ENCODE data around the gene TSC22D2. TPM values are rescaled to one million over a fixed set of nuclear protein-coding genes. Genes with fewer than 3 reads are reported as not detected.

Gene TSC22D2
- total RNA-seq, 1 experiment from 2014 or later = 20.0 TPM

GRCh38 chr3:150410311-150411105 is 2.4 kb downstream of the TSC22D2 start:
- H3K79me2 ChIP-seq (ENCODE audit: insufficient read depth, low read length) = peaks cover 68% of the 10 kb centered on the region
- H3K27ac ChIP-seq (ENCODE audit: low read depth, low read length) = peak overlapping the region; percentile 95
- TF ChIP-seq EZH2 (IDR thresholded peaks at IDR 0.05) = no peak
- TF ChIP-seq ZFX (IDR thresholded peaks at IDR 0.05) = 0 out of 2 replicates have a peak, but pooled peaks have one; percentile 4
- TF ChIP-seq ZNF274 (IDR thresholded peaks at IDR 0.05; ENCODE audit: low read depth, low read length) = no peak
- no peak for TF ChIP-seq CEBPB (IDR thresholded peaks at IDR 0.05; ENCODE audit: low read depth)
- TF ChIP-seq REST (IDR thresholded peaks at IDR 0.05; ENCODE audit: low read depth) = no peak
- RAD21 ChIA-PET (ENCODE audit: low non-redundant PET in 1 of 2, low total read pairs in 2 of 2, uncharacterized antibody in 2 of 2, unreplicated experiment in 2 of 2) = interaction anchor here in 1 of 2 experiments (1.9 kb wide), 1 partner anchor 85 kb away, joined by 7 read pairs; no protein-coding TSS in a partner anchor
- POLR2A ChIA-PET = interaction anchor here (1.0 to 2.4 kb wide), 3 partner anchors 24 to 85 kb away, joined by 3 to 7 read pairs (median 4); no protein-coding TSS in a partner anchor
- H3K9me3 ChIP-seq (ENCODE audit: control insufficient read depth in 1 of 2, insufficient read depth in 1 of 2, low read depth in 1 of 2, low read length in 2 of 2) = no peaks in the 10 kb centered on the region
- BruUV-seq (replicated peaks) = no TSS peak
- no peaks in the 10 kb centered on the region for H3K27me3 ChIP-seq (ENCODE audit: insufficient read depth, low read length)
- ATAC-seq (peak; percentile 5), DNase-seq (ENCODE audit: low read depth, low spot score) (no peak)
- no peaks in the 10 kb centered on the region for H3K9me2 ChIP-seq (ENCODE audit: insufficient read depth)
- H3K9ac ChIP-seq (ENCODE audit: low read length) = peak overlapping the region; percentile 88
- CTCF ChIA-PET = interaction anchor here (0.8 to 2.2 kb wide), 3 partner anchors 8 to 171 kb away, joined by 3 to 12 read pairs (median 5); no protein-coding TSS in a partner anchor
- H3K4me2 ChIP-seq (ENCODE audit: low read length) = peak overlapping the region; percentile 97
- intact Hi-C loops (cut with micrococcal nuclease) = loop anchor here (5.0 kb wide), 1 partner anchor 123 kb away; no protein-coding TSS in a partner anchor
- H3K4me3 ChIP-seq (replicated peaks in 1 of 2; ENCODE audit: low read depth in 1 of 2, low read length in 2 of 2) = peak overlapping the region; percentile 70 to 85
- peaks cover 10 to 42% of the 10 kb centered on the region in 2 experiments for H3K4me1 ChIP-seq (ENCODE audit: control insufficient read depth in 1 of 2, insufficient read depth in 2 of 2, low read length in 2 of 2)
- no peak overlapping the region for H2AFZ ChIP-seq (ENCODE audit: low read depth, low read length, poor library complexity, severe bottlenecking)
- H4K20me1 ChIP-seq (ENCODE audit: insufficient read depth) = peaks cover 27% of the 10 kb centered on the region
- H3K36me3 ChIP-seq (ENCODE audit: control insufficient read depth in 1 of 2, insufficient read depth in 2 of 2, low read length in 2 of 2) = peaks cover 0 to 15% of the 10 kb centered on the region in 2 experiments; a peak in 3 of 4 replicates

Data from HCT116 (cell line).